Activated CD4-positive, alpha-beta T cell treated with anti-CD3 and anti-CD28 coated beads for 36 hours (primary cell): Measurements from ENCODE around the gene RELL2. TPM values are rescaled to one million over a fixed set of nuclear protein-coding genes. Genes with fewer than 3 reads are reported as not detected.
A peak's percentile ranks its signal among the peaks of the same experiment; 100 is the strongest.

Experiments used
- ATAC-seq: fragments of 200-7000 bp; cut with Tn5 transposase; one replicate; pipeline ENCODE4 v1.10.0; 2021; ENCODE audit warnings: mild to moderate bottlenecking, moderate library complexity
- CTCF ChIA-PET: fragments of 350-600 bp; sonication (Branson Sonifier 250); formaldehyde crosslinking; loops from one replicate; lab custom pipeline; 2021; ENCODE audit warnings: antibody characterized with exemption; lab: Charles Lee
- POLR2A ChIA-PET: fragments of 350-600 bp; sonication (Branson Sonifier 250); formaldehyde crosslinking; loops from one replicate; lab custom pipeline; 2021; ENCODE audit warnings: antibody characterized with exemption, inconsistent platforms; lab: Charles Lee
- DNase-seq: peaks from one replicate; pipeline ENCODE4 v3.0.0-alpha.2; 2020
- H3K27ac Mint-ChIP-seq: one replicate; pipeline ENCODE4 v1.8.0; 2021; ENCODE audit warnings: mixed read lengths
- H3K27me3 Mint-ChIP-seq: one replicate; pipeline ENCODE4 v1.8.0; 2021; ENCODE audit warnings: mixed read lengths
- H3K36me3 Mint-ChIP-seq: one replicate; pipeline ENCODE4 v1.8.0; 2021; ENCODE audit warnings: low read depth, mixed read lengths
- H3K4me1 Mint-ChIP-seq: one replicate; pipeline ENCODE4 v1.8.0; 2021; ENCODE audit warnings: mixed read lengths
- H3K4me3 Mint-ChIP-seq: one replicate; pipeline ENCODE4 v1.8.0; 2021; ENCODE audit warnings: mild to moderate bottlenecking, moderate library complexity, mixed read lengths
- H3K9me3 Mint-ChIP-seq: one replicate; pipeline ENCODE4 v1.8.0; 2021; ENCODE audit warnings: low read depth, mixed read lengths
- intact Hi-C, 2 experiments: fragments of 100-400 bp; cut with DNase I in 1 of 2; cut with micrococcal nuclease in 1 of 2; formaldehyde crosslinking; loops; one replicate each; pipeline versions ENCODE4 v1.14.2 to v1.15.1; 2022 to 2024; cut with DNase I, micrococcal nuclease
- total RNA-seq, 2 experiments: library from RNA; stranded (reverse); gene quantifications; one replicate each; pipeline ENCODE4 v1.2.3, GENCODE V29; 2021

Gene RELL2
- total RNA-seq, 2 experiments from 2014 or later = 24.3 to 27.8 TPM

- Mint-ChIP-seq H3K4me3 (no peak overlapping the region), H3K27ac (no peak overlapping the region), H3K36me3 (no peaks in the 10 kb centered on the region), H3K9me3 (no peaks in the 10 kb centered on the region), H3K27me3 (no peaks in the 10 kb centered on the region), H3K4me1 (peaks cover 9% of the 10 kb centered on the region)
- intact Hi-C loops = no loop called here
- ChIA-PET CTCF (interaction anchor here (0.7 to 1.4 kb wide), 3 partner anchors 22 to 304 kb away, joined by 3 read pairs; no protein-coding TSS in a partner anchor), POLR2A (no interaction called here)
- no peak for ATAC-seq
- DNase-seq = no peak
These were observed 19.6 kb downstream of the RELL2 start for GRCh38 chr5:141656396-141656795.

GRCh38 chr5:141657404-141657803 is 20.6 kb downstream of the RELL2 start:
- no peak overlapping the region for H3K27ac Mint-ChIP-seq
- H3K4me1 Mint-ChIP-seq = no peaks in the 10 kb centered on the region
- no peaks in the 10 kb centered on the region for H3K36me3 Mint-ChIP-seq
- H3K27me3 Mint-ChIP-seq = no peaks in the 10 kb centered on the region
- intact Hi-C loops = no loop called here
- ChIA-PET POLR2A (no interaction called here), CTCF (interaction anchor here (1.1 to 1.4 kb wide), 2 partner anchors 94 to 303 kb away, joined by 3 read pairs; no protein-coding TSS in a partner anchor)
- DNase-seq (no peak), ATAC-seq (no peak)
- H3K4me3 Mint-ChIP-seq = no peak overlapping the region
- no peaks in the 10 kb centered on the region for H3K9me3 Mint-ChIP-seq

- no peak overlapping the region for H3K4me3 Mint-ChIP-seq
- ATAC-seq (peak; percentile 42), DNase-seq (peak; percentile 27)
- intact Hi-C loops = no loop called here
- no peaks in the 10 kb centered on the region for H3K36me3 Mint-ChIP-seq
- ChIA-PET POLR2A (interaction anchor here (0.6 kb wide), 1 partner anchor 66 kb away, joined by 3 read pairs; no protein-coding TSS in a partner anchor), CTCF (interaction anchor here (0.7 to 2.3 kb wide), 5 partner anchors 12 to 1111 kb away, joined by 3 to 6 read pairs (median 4); no protein-coding TSS in a partner anchor)
- no peaks in the 10 kb centered on the region for H3K4me1 Mint-ChIP-seq
- no peaks in the 10 kb centered on the region for H3K9me3 Mint-ChIP-seq
- H3K27ac Mint-ChIP-seq = no peak overlapping the region
- no peaks in the 10 kb centered on the region for H3K27me3 Mint-ChIP-seq
These were observed 21.2 kb downstream of the RELL2 start for GRCh38 chr5:141657937-141658545.

DNA sequence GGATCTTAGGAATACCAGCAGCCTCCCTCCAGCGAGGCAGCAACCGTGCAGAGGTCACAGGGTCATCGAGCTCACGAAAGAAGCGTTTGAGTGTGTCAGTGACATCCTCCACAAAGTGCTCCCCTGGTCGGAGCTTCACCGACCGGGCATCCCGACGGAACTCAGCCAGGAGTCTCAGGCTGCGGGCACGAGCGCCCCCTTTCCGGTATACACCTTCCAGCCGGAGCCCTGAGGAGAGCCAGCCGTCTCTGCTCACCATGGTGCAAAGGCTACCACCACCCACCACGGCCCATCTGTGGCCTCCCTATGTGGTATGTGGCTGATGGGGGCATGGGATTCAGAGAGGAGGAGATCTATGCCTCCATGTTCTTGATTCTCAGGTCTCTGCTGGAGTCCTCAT is 25.2 kb downstream of the RELL2 start:
- intact Hi-C loops = loop anchor here in 1 of 2 experiments (10.0 kb wide), 1 partner anchor 303 kb away; the partner anchor contains the start of gene RNF14

DNA sequence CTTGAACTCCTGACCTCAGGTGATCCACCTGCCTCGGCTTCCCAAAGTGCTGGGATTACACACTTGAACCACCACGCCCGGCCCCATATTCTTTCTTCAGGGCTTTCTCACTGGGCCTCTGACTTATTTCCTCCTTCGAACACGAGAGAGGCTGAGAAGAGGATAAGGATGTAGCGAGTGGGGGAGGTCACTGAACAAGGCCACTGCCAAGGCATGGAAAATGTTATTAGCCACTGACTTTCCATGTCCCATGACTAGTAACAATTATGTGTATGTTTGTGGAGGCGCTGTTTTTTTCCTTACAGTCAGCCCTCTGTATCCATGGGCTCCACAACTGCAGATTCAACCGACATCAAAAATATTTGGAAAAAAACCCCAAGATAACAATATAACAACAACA is 26.7 kb downstream of the RELL2 start:
- intact Hi-C loops = loop anchor here in 1 of 2 experiments (10.0 kb wide), 1 partner anchor 301 kb away; the partner anchor contains the start of gene RNF14
- Mint-ChIP-seq H3K36me3 (no peaks in the 10 kb centered on the region), H3K9me3 (no peaks in the 10 kb centered on the region), H3K27ac (no peak overlapping the region), H3K4me3 (no peak overlapping the region), H3K27me3 (no peaks in the 10 kb centered on the region), H3K4me1 (peaks cover 4% of the 10 kb centered on the region)
- ATAC-seq = no peak
- no peak for DNase-seq
- CTCF ChIA-PET = interaction anchor here (0.7 to 3.1 kb wide), 8 partner anchors 26 to 304 kb away, joined by 3 to 34 read pairs (median 4); partner anchors contain the start of genes HDAC3, PCDH1 and RELL2
- POLR2A ChIA-PET = no interaction called here

More for the DNA sequence above, 25.2 kb downstream of the RELL2 start:
- no peak overlapping the region for H3K4me3 Mint-ChIP-seq
- no peaks in the 10 kb centered on the region for H3K9me3 Mint-ChIP-seq
- ChIA-PET POLR2A (no interaction called here), CTCF (interaction anchor here (0.6 to 0.9 kb wide), 4 partner anchors 30 to 752 kb away, joined by 3 read pairs; no protein-coding TSS in a partner anchor)
- H3K27me3 Mint-ChIP-seq = no peaks in the 10 kb centered on the region
- ATAC-seq = no peak
- H3K4me1 Mint-ChIP-seq = peaks cover 4% of the 10 kb centered on the region
- H3K36me3 Mint-ChIP-seq = no peaks in the 10 kb centered on the region
- DNase-seq = no peak
- no peak overlapping the region for H3K27ac Mint-ChIP-seq

DNA sequence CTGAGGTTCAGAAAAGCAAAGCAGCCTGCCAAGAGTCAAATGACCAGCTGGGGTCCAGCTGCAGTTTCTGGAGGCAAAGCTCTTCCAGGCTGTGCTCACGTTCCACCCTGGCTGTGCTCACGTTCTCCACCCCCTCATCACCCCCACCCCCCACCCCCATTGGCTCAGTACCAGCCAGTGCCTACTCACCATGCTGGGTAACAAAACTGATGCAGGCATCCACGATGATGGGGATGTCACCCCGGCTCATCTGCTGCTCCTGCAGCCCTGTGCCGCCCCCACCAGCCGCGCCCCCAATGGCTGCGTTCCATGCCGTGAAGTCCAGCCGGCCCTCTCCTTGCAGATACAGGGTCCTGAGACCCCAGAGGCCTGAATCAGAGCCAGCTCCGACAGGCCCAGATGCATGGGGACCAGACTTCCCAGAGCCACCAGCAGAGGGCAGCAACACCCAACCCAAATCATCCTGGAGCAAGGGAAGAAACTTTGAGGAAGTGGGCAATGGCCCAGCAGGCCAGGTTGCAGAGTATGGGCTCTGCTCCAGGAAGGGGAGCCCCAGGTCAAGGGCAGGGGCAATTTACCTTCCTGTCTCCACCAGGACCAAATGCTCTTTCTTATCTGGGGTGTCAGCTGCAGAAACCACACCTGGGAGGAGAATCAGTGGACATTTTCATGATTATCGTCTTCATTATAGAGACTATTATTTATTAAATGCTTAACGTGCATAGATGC is 28.1 kb downstream of the RELL2 start:
- Mint-ChIP-seq H3K27me3 (no peaks in the 10 kb centered on the region), H3K4me3 (no peak overlapping the region), H3K27ac (no peak overlapping the region), H3K9me3 (no peaks in the 10 kb centered on the region), H3K36me3 (no peaks in the 10 kb centered on the region), H3K4me1 (peaks cover 4% of the 10 kb centered on the region)
- CTCF ChIA-PET = interaction anchor here (0.6 to 3.1 kb wide), 21 partner anchors 11 to 326 kb away, joined by 3 to 34 read pairs (median 4); partner anchors contain the start of genes FCHSD1, PCDH1 and PCDH12
- intact Hi-C loops = loop anchor here (1.0 to 10.0 kb wide), 5 partner anchors 37 to 300 kb away; partner anchors contain the start of gene RNF14 (in 1 of the 2)
- DNase-seq = peak; percentile 86
- peak; percentile 97 for ATAC-seq
- POLR2A ChIA-PET = no interaction called here

GRCh38 chr5:141665995-141666940 is 29.5 kb downstream of the RELL2 start:
- no peak for DNase-seq
- CTCF ChIA-PET = interaction anchor here (0.6 to 3.1 kb wide), 6 partner anchors 15 to 303 kb away, joined by 3 to 34 read pairs (median 10); partner anchors contain the start of genes FCHSD1, PCDH1 and RNF14
- no peaks in the 10 kb centered on the region for H3K27me3 Mint-ChIP-seq
- intact Hi-C loops = loop anchor here (1.0 to 10.0 kb wide), 5 partner anchors 36 to 299 kb away; partner anchors contain the start of gene RNF14 (in 1 of the 2)
- no peak for ATAC-seq
- H3K9me3 Mint-ChIP-seq = no peaks in the 10 kb centered on the region
- no peak overlapping the region for H3K27ac Mint-ChIP-seq
- POLR2A ChIA-PET = no interaction called here
- no peak overlapping the region for H3K4me3 Mint-ChIP-seq
- peaks cover 4% of the 10 kb centered on the region for H3K4me1 Mint-ChIP-seq
- no peaks in the 10 kb centered on the region for H3K36me3 Mint-ChIP-seq

DNA sequence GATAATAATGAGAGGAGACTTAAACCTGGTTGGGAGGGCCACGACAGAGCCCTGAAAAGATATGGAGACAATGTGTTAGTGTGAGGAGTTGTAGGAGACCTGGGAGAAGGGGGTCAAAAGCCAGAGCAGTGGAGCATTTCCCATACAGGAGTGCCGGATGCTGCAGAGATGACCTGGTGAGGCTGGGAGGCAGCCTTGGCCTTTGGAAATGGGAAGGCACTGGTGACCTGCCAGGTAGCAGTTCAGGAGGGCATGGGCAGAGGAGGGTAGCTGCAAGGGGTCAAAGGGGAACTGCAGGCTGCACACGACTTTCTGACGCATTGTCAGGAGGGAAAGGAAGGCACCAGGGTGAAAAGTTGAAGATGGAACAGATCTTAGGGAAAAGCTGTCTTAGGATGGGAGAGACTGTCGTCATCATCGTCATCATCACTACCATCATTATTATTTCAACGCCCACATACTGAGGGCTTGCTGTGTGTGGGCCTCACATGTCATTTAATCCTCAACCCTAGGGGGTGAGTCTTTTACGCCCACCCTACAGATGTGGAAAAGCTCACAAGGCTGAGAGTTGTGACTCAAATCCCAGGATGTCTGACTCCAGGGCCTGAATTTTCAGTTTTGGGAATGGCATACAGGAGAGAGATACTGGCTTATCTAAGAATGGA is 31.9 kb downstream of the RELL2 start:
- H3K27ac Mint-ChIP-seq = no peak overlapping the region
- ChIA-PET POLR2A (no interaction called here), CTCF (interaction anchor here (0.6 to 2.4 kb wide), 11 partner anchors 19 to 975 kb away, joined by 3 to 8 read pairs (median 3); partner anchors contain the start of gene RNF14)
- no peaks in the 10 kb centered on the region for H3K27me3 Mint-ChIP-seq
- H3K4me3 Mint-ChIP-seq = no peak overlapping the region
- H3K9me3 Mint-ChIP-seq = no peaks in the 10 kb centered on the region
- H3K36me3 Mint-ChIP-seq = no peaks in the 10 kb centered on the region
- H3K4me1 Mint-ChIP-seq = peaks cover 4% of the 10 kb centered on the region
- ATAC-seq (no peak), DNase-seq (no peak)
- intact Hi-C loops = loop anchor here in 1 of 2 experiments (10.0 kb wide), 1 partner anchor 296 kb away; the partner anchor contains the start of gene RNF14

GRCh38 chr5:141669520-141669919 is 32.7 kb downstream of the RELL2 start:
- POLR2A ChIA-PET = no interaction called here
- ATAC-seq (no peak), DNase-seq (no peak)
- Mint-ChIP-seq H3K9me3 (no peaks in the 10 kb centered on the region), H3K4me1 (peaks cover 4% of the 10 kb centered on the region), H3K36me3 (no peaks in the 10 kb centered on the region), H3K4me3 (no peak overlapping the region), H3K27ac (no peak overlapping the region), H3K27me3 (no peaks in the 10 kb centered on the region)
- CTCF ChIA-PET = interaction anchor here (0.6 to 2.4 kb wide), 12 partner anchors 12 to 974 kb away, joined by 3 to 9 read pairs (median 4); no protein-coding TSS in a partner anchor
- intact Hi-C loops = loop anchor here in 1 of 2 experiments (10.0 kb wide), 1 partner anchor 295 kb away; the partner anchor contains the start of gene RNF14
